Measurements from ENCODE around the gene ZNF207.
"Not testable (repeated sequence)": the region's sequence is repeated elsewhere in the genome, so short reads cannot be mapped to it uniquely, and the experiment has no call there.

Gene ZNF207

DNA sequence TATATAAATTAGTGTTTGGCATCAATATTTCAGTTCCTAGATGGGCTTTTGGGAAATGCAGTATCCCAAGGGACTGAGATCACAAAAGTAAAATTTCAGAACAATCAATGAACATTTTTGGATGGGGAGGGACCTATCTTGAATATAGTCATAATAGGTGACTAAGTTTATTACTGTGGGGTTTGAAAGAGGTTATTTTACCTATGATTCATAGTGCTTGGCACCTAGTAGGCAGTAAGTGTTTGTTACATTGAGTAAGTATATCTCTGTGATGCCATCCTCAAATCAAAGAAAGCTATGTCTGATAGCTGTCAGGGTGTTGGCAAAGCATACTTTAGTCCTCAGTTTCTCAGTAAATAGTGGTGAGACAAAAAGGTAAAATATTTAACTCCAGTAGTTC lies 36.9 kb downstream of the ZNF207 start:
- no peak for DNase-seq (ENCODE audit: low read depth in 3 of 3)

DNA sequence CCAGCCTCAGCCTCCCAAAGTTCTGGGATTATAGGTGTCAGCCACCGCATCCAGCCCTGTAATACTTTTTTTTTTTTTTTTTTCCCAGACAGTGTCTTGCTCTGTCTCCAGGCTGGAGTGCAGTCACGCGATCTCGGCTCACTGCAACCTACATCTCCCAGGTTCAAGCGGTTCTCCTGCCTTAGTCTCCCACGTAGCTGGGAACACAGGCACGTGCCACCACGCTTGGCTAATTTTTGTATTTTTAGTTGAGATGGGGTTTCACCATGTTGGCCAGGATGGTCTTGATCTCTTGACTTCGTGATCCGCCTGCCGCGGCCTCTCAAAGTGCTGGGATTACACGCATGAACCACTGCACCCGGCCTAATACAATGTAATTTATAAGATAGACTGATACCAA lies 38.2 kb downstream of the ZNF207 start:
- DNase-seq (ENCODE audit: low read depth in 3 of 3) = not testable (repeated sequence)

DNA sequence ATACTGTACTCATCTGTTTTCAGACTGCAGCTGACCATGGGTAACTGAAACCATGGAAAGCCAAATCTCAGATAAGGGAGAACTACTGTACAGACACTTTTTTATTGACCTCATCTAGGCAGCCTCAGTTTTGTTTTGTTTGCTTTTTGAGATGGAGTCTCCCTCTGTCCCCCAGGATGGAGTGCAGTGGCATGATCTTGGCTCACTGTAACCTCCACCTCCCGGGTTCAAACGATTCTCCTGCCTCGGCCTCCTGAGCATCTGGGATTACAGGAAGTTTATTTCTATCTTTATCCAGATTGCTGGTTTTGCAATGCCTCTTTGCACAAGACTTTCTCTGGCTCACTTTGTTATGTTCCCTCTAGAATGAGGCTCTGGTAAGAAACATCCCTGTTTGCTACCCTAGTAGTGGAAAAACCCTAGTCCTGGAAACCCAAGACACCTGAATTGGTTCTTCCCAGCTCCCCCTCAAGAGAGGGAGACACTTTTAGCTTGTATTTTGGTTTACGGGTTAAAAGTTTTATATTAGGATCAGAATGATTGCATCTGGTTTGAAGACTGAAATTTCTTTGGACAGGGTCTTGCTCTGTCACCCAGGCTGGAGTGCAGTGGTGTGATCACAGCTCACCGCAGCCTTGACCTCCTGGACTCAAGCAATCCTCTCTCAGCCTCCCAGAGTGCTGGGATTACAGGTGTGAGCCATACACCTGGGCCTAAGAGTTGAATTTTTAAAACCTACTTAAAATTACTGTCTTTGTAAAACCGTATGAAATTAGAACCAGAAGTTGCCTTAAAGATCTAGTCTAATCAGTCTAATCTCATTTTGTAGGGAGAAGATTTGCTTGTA lies 38.9 kb downstream of the ZNF207 start:
- DNase-seq (ENCODE audit: low read depth in 3 of 3) = no peak

DNA sequence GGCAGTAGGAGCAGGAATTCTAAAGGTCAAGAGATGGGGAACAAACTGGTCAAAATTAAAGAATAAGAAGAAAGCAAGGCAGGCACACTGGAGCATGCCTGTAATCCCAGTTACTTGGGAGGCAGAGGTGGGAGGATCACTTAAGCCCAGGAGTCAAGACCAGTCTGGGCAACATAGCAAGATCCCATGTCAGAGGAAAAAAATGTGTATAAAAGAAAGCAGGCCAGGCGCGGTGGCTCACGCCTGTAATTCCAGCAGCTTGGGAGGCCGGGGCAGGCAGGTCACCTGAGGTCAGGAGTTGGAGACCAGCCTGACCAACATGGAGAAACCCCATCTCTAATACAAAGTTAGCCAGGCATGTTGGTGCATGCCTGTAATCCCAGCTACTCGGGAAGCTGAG lies 43.9 kb downstream of the ZNF207 start:
- no peak for DNase-seq (ENCODE audit: low read depth in 3 of 3)

DNA sequence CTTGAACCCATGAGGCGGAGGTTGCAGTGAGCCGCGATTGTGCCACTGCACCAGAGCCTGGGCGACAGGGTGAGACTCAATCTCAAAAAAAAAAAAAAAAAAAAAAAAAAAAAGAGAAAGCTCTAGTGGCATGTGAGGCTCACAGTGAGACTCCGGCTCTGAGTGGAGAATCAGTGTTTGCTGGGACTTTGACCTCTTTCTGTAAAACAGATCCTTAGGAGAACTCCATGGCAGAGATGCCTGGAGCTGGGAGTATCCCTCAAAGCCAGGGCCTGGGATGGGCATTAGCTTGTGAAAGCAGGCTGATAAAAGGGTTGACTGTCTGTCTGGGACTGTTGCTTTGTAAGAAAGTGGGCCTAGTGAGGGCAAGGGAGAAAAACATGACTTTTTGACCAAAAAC lies 46.4 kb downstream of the ZNF207 start:
- no peak for DNase-seq (ENCODE audit: low read depth in 3 of 3)

GRCh38 chr17:32398946-32399345 lies 49.0 kb downstream of the ZNF207 start:
- DNase-seq (ENCODE audit: low read depth in 3 of 3) = no peak

DNA sequence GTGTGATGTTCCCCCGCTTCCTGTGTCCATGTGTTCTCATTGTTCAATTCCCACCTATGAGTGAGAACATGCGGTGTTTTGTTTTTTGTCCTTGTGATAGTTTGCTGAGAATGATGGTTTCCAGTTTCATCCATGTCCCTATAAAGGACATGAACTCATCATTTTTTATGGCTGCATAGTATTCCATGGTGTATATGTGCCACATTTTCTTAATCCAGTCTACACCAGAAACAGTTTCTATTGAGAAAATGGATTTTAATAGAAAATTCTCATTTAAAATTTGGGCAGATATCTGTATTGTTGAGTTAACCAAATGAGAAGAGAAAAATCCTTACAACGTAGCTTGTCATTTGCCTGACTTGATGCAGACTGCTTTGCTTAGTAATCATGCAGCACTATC lies 60.1 kb downstream of the ZNF207 start:
- not testable (repeated sequence) for DNase-seq (ENCODE audit: low read depth in 3 of 3)

- no peak for DNase-seq (ENCODE audit: low read depth in 3 of 3)
Observed at GRCh38 chr17:32426894-32427293, 76.9 kb downstream of the ZNF207 start.

DNA sequence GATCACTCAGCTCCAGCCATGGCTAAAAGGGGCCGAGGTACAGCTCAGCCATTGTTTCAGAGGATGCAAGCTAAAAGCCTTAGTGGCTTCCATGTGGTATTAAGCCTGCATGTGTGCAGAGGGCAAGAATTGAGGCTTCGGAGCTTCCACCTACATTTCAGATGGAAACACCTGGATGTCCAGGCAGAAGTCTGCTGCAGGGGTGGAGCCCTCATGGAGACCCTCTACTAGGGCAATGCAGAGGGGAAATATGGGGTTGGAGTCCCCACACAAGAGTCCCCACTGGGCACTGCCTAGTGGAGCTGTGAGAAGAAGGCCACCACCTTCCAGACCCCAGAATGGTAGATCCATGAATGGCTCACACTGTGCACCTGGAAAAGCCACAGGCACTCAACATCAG lies 79.6 kb downstream of the ZNF207 start:
- no peak for DNase-seq (ENCODE audit: low read depth in 3 of 3)

All from stimulated activated CD4-positive, alpha-beta T cell treated with anti-CD3 and anti-CD28 coated beads, TNF-alpha, amount 100 ng/mL, for 48 hours (primary cell).